Measurements from ENCODE around the gene WNT3A.
A peak's percentile ranks its signal among the peaks of the same experiment; 100 is the strongest.

WNT3A gene

DNA sequence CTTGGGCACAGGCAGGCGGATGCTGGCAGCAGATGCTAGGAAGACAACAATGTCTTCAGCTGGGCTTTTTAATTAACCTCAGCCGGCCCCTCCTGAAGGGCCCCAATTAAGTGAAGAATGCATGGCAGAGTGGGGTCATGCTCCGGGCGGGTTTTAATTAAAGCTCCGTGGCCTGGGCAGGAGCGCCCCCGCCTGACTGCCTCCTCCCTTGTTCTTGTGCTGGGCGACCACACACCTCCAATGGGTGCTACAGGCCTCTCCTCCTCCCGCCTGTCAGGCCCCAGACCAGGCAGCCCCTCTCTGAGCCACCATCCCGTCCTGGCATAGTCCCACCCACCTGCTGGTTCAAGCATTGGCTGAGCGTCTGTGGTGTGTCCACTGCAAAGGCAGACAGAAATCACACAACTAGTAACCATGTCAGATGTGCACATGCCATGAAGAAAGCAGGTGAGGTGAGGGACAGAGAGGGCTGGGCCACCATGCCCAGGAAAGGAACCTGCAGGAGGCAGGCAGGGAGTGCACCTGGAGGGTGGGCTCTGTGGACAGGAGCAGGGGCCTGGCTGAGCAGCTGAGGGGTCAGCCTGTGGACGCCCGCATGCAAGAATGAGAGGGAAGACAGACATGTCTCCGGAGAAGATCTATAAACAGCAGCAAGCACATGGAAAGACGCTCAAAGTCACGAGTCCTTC is 67.2 kb downstream of the WNT3A start:
- TF ChIP-seq MYC (IDR thresholded peaks at IDR 0.05; ENCODE audit: low read depth, low read length) (no peak), POLR2A (IDR thresholded peaks at IDR 0.05; ENCODE audit: extremely low read depth, insufficient read length) (no peak)
- TF ChIP-seq, protein P1, sequence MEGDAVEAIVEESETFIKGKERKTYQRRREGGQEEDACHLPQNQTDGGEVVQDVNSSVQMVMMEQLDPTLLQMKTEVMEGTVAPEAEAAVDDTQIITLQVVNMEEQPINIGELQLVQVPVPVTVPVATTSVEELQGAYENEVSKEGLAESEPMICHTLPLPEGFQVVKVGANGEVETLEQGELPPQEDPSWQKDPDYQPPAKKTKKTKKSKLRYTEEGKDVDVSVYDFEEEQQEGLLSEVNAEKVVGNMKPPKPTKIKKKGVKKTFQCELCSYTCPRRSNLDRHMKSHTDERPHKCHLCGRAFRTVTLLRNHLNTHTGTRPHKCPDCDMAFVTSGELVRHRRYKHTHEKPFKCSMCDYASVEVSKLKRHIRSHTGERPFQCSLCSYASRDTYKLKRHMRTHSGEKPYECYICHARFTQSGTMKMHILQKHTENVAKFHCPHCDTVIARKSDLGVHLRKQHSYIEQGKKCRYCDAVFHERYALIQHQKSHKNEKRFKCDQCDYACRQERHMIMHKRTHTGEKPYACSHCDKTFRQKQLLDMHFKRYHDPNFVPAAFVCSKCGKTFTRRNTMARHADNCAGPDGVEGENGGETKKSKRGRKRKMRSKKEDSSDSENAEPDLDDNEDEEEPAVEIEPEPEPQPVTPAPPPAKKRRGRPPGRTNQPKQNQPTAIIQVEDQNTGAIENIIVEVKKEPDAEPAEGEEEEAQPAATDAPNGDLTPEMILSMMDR (IDR thresholded peaks at IDR 0.05; ENCODE audit: low read depth, low read length) = no peak
- TF ChIP-seq, protein P2, sequence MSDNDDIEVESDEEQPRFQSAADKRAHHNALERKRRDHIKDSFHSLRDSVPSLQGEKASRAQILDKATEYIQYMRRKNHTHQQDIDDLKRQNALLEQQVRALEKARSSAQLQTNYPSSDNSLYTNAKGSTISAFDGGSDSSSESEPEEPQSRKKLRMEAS (IDR thresholded peaks at IDR 0.05; ENCODE audit: low read depth, low read length) = no peak
- no peak overlapping the region for H3K4me3 ChIP-seq (ENCODE audit: low read depth, low read length)
- peak; percentile 60 for DNase-seq (ENCODE audit: low read depth)

DNA sequence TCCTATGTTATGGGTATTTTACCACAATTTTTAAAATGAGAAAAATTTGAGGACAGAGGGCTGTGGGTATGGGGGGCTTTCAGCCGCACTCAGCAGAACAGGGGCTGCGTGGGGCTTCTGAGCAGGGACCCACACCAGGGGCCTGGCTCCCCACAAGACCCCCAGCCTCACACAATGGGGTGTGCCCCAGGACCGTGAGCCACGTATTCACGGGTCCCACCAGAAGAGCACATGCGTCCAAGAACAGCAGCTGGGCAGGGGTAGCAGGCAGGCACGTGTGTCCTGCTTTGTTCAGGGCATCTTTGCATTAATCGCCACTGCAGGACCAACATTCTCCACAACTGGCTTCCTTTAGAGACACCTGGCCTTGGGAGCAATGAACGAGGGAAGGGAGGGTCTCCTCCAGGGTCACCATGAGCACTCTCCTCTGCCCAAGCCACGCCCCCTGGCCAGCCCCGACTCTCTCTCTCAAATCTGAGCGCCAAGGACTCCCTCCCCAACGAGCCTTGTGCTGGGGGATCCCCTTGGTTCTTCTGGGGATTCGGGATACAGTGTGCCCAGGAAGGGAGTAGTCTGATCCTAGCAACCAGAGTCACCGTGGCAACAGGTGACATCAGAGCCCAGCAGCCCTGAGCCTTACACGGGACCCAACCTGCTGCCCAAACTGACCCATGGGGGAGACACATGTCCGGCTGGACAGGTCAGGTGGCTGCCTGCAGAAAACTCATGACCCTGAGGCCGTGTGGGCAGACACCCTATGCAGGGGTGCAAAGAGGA is 68.3 kb downstream of the WNT3A start:
- no peak for TF ChIP-seq POLR2A (IDR thresholded peaks at IDR 0.05; ENCODE audit: extremely low read depth, insufficient read length)
- TF ChIP-seq, protein P1 (IDR thresholded peaks at IDR 0.05; ENCODE audit: low read depth, low read length) = no peak
- no peak for TF ChIP-seq MYC (IDR thresholded peaks at IDR 0.05; ENCODE audit: low read depth, low read length)
- TF ChIP-seq, protein P2 (IDR thresholded peaks at IDR 0.05; ENCODE audit: low read depth, low read length) = no peak
- H3K4me3 ChIP-seq (ENCODE audit: low read depth, low read length) = no peak overlapping the region
- DNase-seq (ENCODE audit: low read depth) = no peak

DNA sequence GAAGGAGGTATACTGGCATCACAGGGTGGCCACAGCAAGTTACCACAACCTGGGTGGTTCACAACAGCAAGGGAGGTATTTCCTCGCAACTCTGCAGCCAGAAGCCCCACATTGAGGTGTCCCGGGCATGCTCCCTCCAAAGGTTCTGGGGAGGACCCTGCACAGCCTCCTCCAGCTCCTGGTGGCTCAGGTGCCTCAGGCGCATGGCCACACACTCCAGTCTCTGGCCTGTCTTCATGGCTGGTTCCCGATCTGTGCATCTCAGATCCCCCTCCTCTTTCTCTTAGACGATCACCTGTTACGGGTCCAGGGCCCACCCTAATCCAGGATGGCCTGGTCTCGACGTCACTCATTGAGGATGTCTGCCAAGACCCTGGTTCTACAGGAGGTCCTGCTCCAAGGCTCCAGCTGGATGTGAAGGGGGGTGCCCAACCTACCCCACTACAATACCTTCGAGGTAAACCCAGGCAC is 69.0 kb downstream of the WNT3A start:
- TF ChIP-seq, protein P2 (IDR thresholded peaks at IDR 0.05; ENCODE audit: low read depth, low read length) = no peak
- TF ChIP-seq MYC (IDR thresholded peaks at IDR 0.05; ENCODE audit: low read depth, low read length) (no peak), POLR2A (IDR thresholded peaks at IDR 0.05; ENCODE audit: extremely low read depth, insufficient read length) (no peak)
- TF ChIP-seq, protein P1 (IDR thresholded peaks at IDR 0.05; ENCODE audit: low read depth, low read length) = no peak
- no peak overlapping the region for H3K4me3 ChIP-seq (ENCODE audit: low read depth, low read length)
- no peak for DNase-seq (ENCODE audit: low read depth)

DNA sequence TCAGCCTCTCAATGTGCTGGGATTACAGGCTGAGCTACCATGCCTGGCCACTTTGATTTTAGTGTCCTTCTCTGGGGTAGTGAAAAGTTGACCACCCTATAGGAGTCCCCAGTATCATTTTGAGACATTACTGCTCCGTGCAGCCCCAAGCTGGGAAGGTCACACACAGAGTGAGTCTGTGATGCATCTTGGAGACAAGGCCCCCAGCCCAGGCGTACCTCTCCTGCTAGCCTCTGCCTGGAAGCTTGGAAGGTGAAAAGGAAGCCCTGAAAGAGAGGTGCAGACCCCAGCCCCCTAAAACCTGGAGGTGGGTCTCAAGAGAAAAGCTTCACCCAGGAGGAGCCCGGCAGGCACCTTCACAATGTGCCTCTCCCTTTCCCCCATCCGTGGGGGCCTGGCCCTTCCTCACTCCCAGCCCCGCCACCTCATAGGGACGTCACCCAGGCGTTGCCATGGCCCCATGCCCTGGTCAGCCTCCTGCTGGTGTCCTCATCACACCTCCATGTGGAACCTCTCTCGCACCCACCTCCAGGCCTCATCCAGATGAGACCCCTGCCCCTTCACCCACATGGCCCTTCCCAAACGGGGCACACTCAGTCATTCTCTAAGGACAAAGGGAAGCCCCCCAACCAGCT is 70.1 kb downstream of the WNT3A start:
- H3K4me3 ChIP-seq (ENCODE audit: low read depth, low read length) = no peak overlapping the region
- DNase-seq (ENCODE audit: low read depth) = no peak
- TF ChIP-seq, protein P1 (IDR thresholded peaks at IDR 0.05; ENCODE audit: low read depth, low read length) = no peak
- TF ChIP-seq POLR2A (IDR thresholded peaks at IDR 0.05; ENCODE audit: extremely low read depth, insufficient read length) (no peak), MYC (IDR thresholded peaks at IDR 0.05; ENCODE audit: low read depth, low read length) (no peak)
- TF ChIP-seq, protein P2 (IDR thresholded peaks at IDR 0.05; ENCODE audit: low read depth, low read length) = no peak

DNA sequence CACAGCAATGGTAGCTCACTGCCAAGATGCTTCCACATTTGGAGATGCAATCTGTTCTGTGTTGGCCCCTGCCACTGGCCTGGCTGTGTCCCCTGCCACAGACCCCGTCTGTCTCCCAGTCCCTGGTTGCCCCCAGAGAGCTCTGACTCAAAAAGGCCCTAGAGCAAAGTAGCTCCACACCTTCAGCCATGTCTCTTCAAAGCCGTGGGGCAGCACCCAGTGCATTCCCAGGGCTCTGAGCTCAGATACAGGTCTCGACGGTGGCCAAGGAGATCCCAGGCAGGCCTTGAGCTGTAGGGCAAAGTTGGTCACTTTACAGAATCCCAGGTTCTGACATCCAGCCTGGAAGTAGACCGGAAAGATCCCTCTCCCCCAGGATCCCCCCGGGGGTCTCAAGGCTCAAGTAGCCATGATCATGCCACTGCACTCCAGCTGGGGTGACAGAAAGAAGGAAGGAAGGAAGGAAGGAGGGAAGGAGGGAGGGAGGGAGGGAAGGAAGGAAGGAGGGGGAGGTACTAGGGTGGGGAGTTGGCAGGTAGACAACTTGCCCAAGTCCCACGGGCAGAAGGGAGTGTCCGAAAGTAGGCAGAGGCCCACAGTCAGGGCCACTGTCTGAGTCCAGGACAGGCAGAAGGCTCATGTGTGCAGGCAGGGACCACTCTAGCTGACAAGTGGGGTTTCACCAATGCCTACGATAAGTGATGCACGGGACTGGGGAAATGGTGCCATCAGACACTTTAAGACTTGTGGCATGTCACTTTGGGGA is 71.0 kb downstream of the WNT3A start:
- TF ChIP-seq, protein P2 (IDR thresholded peaks at IDR 0.05; ENCODE audit: low read depth, low read length) = no peak
- TF ChIP-seq POLR2A (IDR thresholded peaks at IDR 0.05; ENCODE audit: extremely low read depth, insufficient read length) (no peak), MYC (IDR thresholded peaks at IDR 0.05; ENCODE audit: low read depth, low read length) (no peak)
- TF ChIP-seq, protein P1 (IDR thresholded peaks at IDR 0.05; ENCODE audit: low read depth, low read length) = no peak
- no peak for DNase-seq (ENCODE audit: low read depth)
- H3K4me3 ChIP-seq (ENCODE audit: low read depth, low read length) = no peak overlapping the region

Measured in NB4 (cell line).